Epithelial cell of prostate (primary cell): Measurements from ENCODE around the gene PRODH.
"Not testable (repeated sequence)": the region's sequence is repeated elsewhere in the genome, so short reads cannot be mapped to it uniquely, and the experiment has no call there.

Source experiments
- DNase-seq: peaks from one replicate; pipeline ENCODE4 v3.0.0-alpha.2; 2011; ENCODE audit warnings: low read depth, low spot score
- H3K27ac ChIP-seq: fragments of 450-650 bp; 2 replicates; pipeline ENCODE4 v1.5.1; 2017; ENCODE audit warnings: mild to moderate bottlenecking

PRODH gene

GRCh38 chr22:18956121-18956895 lies 20.2 kb upstream of the PRODH start:
- DNase-seq, H3K27ac ChIP-seq: not testable (repeated sequence)

GRCh38 chr22:18955696-18956095 lies 19.6 kb upstream of the PRODH start:
- H3K27ac ChIP-seq = no peak overlapping the region
- no peak for DNase-seq

GRCh38 chr22:18954990-18955571 lies 19.0 kb upstream of the PRODH start:
- no peak for DNase-seq
- no peak overlapping the region for H3K27ac ChIP-seq

- H3K27ac ChIP-seq, DNase-seq: not testable (repeated sequence)
These were observed 18.4 kb upstream of the PRODH start for GRCh38 chr22:18954303-18954989.

DNA sequence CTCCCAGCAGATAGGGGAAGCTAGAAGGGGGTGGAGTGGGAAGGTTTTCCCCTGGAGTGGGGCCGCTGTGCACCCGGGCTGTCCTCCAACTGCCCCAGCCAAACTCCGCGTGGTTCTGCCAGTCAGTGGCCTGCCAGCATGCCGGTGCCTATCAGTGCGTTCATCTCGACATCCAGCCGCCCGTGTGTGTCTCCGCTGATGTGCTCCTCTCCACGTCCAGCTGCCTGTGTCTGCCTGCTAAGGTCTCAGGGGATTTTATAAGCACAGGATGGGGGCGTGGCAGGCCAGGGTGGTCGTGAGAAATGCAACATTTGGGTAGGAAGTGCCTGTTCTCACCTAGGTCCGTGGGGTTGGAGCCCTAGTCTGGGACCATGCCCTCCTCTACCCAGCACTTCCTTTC lies 17.0 kb upstream of the PRODH start:
- not testable (repeated sequence) for DNase-seq, H3K27ac ChIP-seq

GRCh38 chr22:18952022-18952421 lies 15.9 kb upstream of the PRODH start:
- H3K27ac ChIP-seq = no peak overlapping the region
- no peak for DNase-seq

GRCh38 chr22:18950141-18950540 lies 14.0 kb upstream of the PRODH start:
- no peak for DNase-seq
- no peak overlapping the region for H3K27ac ChIP-seq

DNA sequence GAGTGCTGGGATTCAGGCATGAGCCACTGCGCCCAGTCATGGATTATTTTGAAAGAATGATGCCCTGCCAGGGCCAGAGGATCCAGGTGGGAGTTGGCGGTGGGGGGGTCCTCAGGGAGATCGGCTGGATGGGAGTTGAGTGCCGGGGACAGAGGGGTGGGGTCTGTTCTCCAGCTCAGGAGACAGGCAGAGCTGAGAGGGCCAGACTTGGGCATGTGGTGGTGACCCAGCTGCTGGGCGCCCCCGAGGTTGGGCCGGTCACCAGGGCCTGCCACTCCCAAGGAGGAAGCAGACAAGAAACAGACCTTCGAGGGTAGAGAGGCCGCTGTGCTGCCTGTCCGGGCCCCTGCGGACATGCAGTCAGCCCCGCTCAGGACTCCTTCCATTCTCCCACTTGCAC lies 11.8 kb upstream of the PRODH start:
- DNase-seq = no peak
- H3K27ac ChIP-seq = no peak overlapping the region

- DNase-seq = not testable (repeated sequence)
- H3K27ac ChIP-seq = peak overlapping the region; percentile 24
These were observed 11.0 kb upstream of the PRODH start for GRCh38 chr22:18947105-18947504.

- not testable (repeated sequence) for DNase-seq, H3K27ac ChIP-seq
These were observed 2.6 kb upstream of the PRODH start for GRCh38 chr22:18938691-18939090.

DNA sequence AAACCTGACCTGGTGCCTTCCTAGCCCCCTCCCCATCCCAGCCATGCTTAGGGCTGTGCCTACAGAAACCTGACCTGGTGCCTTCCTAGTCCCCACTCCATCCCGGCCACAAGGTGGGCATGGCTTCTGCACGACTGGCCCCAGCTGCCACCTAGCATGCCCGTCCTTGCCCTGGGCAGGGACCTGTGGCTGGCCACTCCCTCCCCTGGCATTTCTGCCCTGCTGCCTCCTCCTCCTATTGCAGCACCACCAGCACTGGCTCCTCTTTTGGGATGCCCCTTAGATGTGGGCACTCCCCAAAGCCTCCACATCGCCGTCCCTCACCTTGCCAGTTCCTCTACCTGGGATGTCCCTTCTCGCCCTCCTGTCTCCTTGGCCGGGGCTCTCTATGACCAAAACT lies 1.4 kb downstream of the PRODH start:
- H3K27ac ChIP-seq, DNase-seq: not testable (repeated sequence)

- no peak overlapping the region for H3K27ac ChIP-seq
- no peak for DNase-seq
These were observed 2.2 kb downstream of the PRODH start for GRCh38 chr22:18933914-18934313.

- DNase-seq = no peak
- H3K27ac ChIP-seq = no peak overlapping the region
These were observed 4.0 kb downstream of the PRODH start for GRCh38 chr22:18931905-18932652.

GRCh38 chr22:18929459-18929858 lies 6.6 kb downstream of the PRODH start:
- H3K27ac ChIP-seq = no peak overlapping the region
- DNase-seq = no peak

DNA sequence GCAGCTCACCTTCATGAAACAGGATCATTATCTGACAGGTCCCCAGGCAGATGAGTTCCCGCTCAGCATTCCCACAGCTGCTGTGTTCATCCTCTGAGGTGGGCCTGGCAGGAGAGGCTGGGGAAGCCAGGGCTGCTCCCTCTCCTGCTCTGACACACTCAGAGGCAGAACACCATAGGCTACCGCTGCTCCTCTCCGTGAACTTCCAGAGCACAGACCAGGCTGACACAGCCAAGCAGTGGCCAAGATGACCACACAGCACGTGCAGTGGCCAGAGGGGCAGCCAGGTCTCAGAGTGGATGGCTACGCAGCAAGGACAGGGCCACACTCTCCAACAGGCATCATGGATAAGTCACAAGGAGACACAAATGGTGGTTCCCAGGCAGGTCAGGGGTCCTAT lies 8.5 kb downstream of the PRODH start:
- no peak overlapping the region for H3K27ac ChIP-seq
- DNase-seq = no peak

DNA sequence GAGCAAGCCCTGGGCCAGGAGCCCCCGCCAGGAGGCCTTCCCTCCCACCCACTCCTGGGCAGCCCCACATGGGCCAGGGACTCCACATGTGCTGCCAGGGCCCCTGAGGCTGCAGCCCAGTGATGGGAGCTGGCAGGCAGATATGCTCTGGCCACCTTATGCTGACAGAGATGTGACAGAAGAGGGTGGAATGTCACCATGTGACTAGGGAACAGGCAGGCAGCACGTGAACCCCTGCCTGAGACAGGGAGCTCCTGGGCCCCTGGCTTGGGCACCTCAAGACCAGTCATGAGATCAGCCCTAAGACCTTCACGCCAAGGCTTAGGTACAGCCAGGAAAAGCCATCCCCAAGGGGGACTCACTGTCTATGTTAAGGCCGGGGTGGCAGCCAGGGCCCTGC lies 9.1 kb downstream of the PRODH start:
- H3K27ac ChIP-seq = no peak overlapping the region
- DNase-seq = no peak

GRCh38 chr22:18925368-18926064 lies 10.6 kb downstream of the PRODH start:
- DNase-seq = no peak

DNA sequence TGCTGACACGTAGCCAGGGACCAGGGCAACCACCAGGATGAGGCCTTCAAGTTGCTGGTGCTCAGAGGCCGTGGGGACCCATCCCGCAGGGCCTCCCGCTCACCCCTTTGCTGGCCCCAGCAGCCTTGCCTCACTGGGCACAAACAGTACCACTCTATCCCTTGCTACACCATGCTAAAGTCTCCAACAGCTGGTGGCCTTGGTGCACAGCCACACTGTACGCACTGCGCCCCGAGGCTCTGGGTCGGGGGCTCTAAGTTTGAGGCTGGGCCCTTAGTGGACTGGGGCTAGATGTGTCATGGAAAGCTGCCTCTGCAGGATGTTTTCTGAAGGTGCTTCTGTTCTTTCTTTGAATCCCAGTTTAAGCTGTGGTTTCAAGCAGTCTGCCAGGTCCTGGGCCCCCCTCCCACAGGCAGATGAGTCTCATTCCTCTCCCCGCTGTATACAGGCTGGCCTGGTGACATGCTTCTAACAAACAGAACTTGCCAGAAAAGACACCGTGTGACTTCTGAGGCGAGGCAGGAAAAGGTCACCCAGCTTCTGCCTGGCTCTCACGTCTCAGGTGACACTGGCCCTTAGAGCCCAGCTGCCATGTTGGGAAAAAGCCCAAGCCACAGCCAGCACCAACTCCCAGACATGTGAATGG lies 15.7 kb downstream of the PRODH start:
- not testable (repeated sequence) for DNase-seq, H3K27ac ChIP-seq

More at GRCh38 chr22:18925368-18926064, 10.6 kb downstream of the PRODH start:
- H3K27ac ChIP-seq = no peak overlapping the region

GRCh38 chr22:18917818-18918217 lies 18.3 kb downstream of the PRODH start:
- not testable (repeated sequence) for DNase-seq, H3K27ac ChIP-seq
